GM23248 (cell line): ENCODE measurements around the gene CACNA1D.

Experiments used
- EZH2 ChIP-seq: fragments of 200-600 bp; sonication (generic); IDR thresholded peaks from 2 replicates; pipeline ENCODE4 v1.6.1; 2018; ENCODE audit warnings: antibody characterized with exemption, mild to moderate bottlenecking; ENCODE audit not compliant: insufficient read depth, poor library complexity, severe bottlenecking
- EZH2phosphoT487 ChIP-seq: fragments of 200-600 bp; sonication (generic); IDR thresholded peaks from 2 replicates; pipeline ENCODE4 v1.6.1; 2018; ENCODE audit warnings: antibody characterized with exemption, moderate library complexity, mild to moderate bottlenecking, low read depth; ENCODE audit not compliant: insufficient read depth

- TF ChIP-seq EZH2 (no peak), EZH2phosphoT487 (no peak)
Observed at GRCh38 chr3:53817211-53817610, 322.8 kb downstream of the CACNA1D start.
